ENCODE measurements around the gene DIO2.

GRCh38 chr14:80233470-80234089 lies 22.3 kb upstream of the DIO2 start:
- TF ChIP-seq, protein P1, sequence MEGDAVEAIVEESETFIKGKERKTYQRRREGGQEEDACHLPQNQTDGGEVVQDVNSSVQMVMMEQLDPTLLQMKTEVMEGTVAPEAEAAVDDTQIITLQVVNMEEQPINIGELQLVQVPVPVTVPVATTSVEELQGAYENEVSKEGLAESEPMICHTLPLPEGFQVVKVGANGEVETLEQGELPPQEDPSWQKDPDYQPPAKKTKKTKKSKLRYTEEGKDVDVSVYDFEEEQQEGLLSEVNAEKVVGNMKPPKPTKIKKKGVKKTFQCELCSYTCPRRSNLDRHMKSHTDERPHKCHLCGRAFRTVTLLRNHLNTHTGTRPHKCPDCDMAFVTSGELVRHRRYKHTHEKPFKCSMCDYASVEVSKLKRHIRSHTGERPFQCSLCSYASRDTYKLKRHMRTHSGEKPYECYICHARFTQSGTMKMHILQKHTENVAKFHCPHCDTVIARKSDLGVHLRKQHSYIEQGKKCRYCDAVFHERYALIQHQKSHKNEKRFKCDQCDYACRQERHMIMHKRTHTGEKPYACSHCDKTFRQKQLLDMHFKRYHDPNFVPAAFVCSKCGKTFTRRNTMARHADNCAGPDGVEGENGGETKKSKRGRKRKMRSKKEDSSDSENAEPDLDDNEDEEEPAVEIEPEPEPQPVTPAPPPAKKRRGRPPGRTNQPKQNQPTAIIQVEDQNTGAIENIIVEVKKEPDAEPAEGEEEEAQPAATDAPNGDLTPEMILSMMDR (IDR thresholded peaks at IDR 0.05 in 4 of 5, conservative IDR thresholded peaks at IDR 0.05 in 1 of 5) = no peak
- no peak for TF ChIP-seq POLR2A (IDR thresholded peaks at IDR 0.05)
